Measurements from ENCODE around the gene CLDND2.
"Not testable (repeated sequence)": the region's sequence is repeated elsewhere in the genome, so short reads cannot be mapped to it uniquely, and the experiment has no call there.

Gene CLDND2, protein sequence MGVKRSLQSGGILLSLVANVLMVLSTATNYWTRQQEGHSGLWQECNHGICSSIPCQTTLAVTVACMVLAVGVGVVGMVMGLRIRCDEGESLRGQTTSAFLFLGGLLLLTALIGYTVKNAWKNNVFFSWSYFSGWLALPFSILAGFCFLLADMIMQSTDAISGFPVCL

GRCh38 chr19:51368366-51369282, at the start of gene CLDND2:
Gene CLDND2 (minus strand): TSS chr19:51369003. CDS start chr19:51368577, 426 bp downstream.
- in situ Hi-C loops (cut with HindIII; ENCODE audit: low pct_unique_long_range_greater_than_20kb, low sequenced_read_pairs), result no loop called here
- no peak for TF ChIP-seq JUND (IDR thresholded peaks at IDR 0.05; ENCODE audit: low read depth)
- DNase-seq (ENCODE audit: low read depth in 1 of 2, low spot score in 1 of 2), result no peak

GRCh38 chr19:51417810-51418157, 49.0 kb upstream of the CLDND2 start:
- TF ChIP-seq JUND (IDR thresholded peaks at IDR 0.05; ENCODE audit: low read depth), result no peak
- in situ Hi-C loops (cut with HindIII; ENCODE audit: low pct_unique_long_range_greater_than_20kb, low sequenced_read_pairs), result no loop called here
- DNase-seq (ENCODE audit: low read depth in 1 of 2, low spot score in 1 of 2), result no peak

GRCh38 chr19:51417107-51417809, 48.5 kb upstream of the CLDND2 start, which contains the start of gene SIGLEC10:
Gene SIGLEC10 (minus strand): TSS chr19:51417642. CDS start chr19:51417581, 61 bp downstream.
- in situ Hi-C loops (cut with HindIII; ENCODE audit: low pct_unique_long_range_greater_than_20kb, low sequenced_read_pairs), result no loop called here
- DNase-seq (ENCODE audit: low read depth in 1 of 2, low spot score in 1 of 2), result no peak
- no peak for TF ChIP-seq JUND (IDR thresholded peaks at IDR 0.05; ENCODE audit: low read depth)

DNA sequence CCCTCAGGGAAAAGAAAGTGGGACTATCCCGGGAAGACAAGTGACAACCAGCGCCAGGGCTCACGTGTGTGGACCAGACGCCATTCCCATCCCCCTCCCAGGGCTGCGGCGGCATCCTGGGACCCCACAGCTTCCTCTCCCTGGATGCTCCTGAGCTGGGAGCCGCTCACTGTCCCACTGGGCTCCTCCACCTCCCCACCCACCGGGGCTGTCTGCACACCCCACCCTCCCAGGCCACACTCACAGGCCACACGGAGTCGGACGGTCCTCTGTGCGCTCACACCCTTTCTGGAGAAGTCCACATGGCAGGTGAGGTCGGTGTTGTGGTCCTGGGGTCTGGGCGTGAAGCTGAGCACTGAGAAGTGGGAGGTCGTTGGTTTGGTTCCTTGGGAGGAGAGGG, 47.6 kb upstream of the CLDND2 start:
- in situ Hi-C loops (cut with HindIII; ENCODE audit: low pct_unique_long_range_greater_than_20kb, low sequenced_read_pairs), result not testable (repeated sequence)

GRCh38 chr19:51415187-51415586, 46.4 kb upstream of the CLDND2 start:
- no peak for DNase-seq (ENCODE audit: low read depth in 1 of 2, low spot score in 1 of 2)
- TF ChIP-seq JUND (IDR thresholded peaks at IDR 0.05; ENCODE audit: low read depth), result no peak
- in situ Hi-C loops (cut with HindIII; ENCODE audit: low pct_unique_long_range_greater_than_20kb, low sequenced_read_pairs), result no loop called here

More for the DNA sequence above, 47.6 kb upstream of the CLDND2 start:
- not testable (repeated sequence) for DNase-seq (ENCODE audit: low read depth in 1 of 2, low spot score in 1 of 2)

- in situ Hi-C loops (cut with HindIII; ENCODE audit: low pct_unique_long_range_greater_than_20kb, low sequenced_read_pairs), result no loop called here
- no peak for DNase-seq (ENCODE audit: low read depth in 1 of 2, low spot score in 1 of 2)
- no peak for TF ChIP-seq JUND (IDR thresholded peaks at IDR 0.05; ENCODE audit: low read depth)
Observed at GRCh38 chr19:51410950-51411748, 42.3 kb upstream of the CLDND2 start.

GRCh38 chr19:51407511-51408131, 38.8 kb upstream of the CLDND2 start:
- peak in 1 of 2 experiments; percentile 55 for DNase-seq (ENCODE audit: low read depth in 1 of 2, low spot score in 1 of 2)
- in situ Hi-C loops (cut with HindIII; ENCODE audit: low pct_unique_long_range_greater_than_20kb, low sequenced_read_pairs), result no loop called here

DNA sequence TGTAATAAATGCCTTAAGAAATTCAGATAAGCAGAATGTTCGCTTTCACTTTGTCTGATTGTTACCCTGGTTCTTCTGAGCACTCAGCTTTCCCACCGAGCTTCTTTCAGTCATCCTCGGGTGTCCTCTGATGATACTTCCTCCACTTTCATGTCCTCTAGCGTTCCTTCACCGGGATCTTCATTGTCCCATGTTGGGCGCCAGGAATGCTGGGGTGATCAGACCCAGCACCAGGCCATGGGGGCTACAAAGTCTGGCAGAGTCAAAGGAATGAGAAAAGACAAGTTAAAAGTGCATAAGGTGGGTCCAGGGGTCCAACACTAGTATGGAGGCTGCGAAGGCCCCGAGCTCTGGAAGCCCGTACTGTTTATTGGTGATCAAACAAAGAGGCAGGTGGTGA, 33.3 kb upstream of the CLDND2 start:
- DNase-seq (ENCODE audit: low read depth in 1 of 2, low spot score in 1 of 2), result no peak
- in situ Hi-C loops (cut with HindIII; ENCODE audit: low pct_unique_long_range_greater_than_20kb, low sequenced_read_pairs), result no loop called here
- TF ChIP-seq JUND (IDR thresholded peaks at IDR 0.05; ENCODE audit: low read depth), result no peak

More at GRCh38 chr19:51407511-51408131, 38.8 kb upstream of the CLDND2 start:
- no peak for TF ChIP-seq JUND (IDR thresholded peaks at IDR 0.05; ENCODE audit: low read depth)

GRCh38 chr19:51399936-51400335, 31.1 kb upstream of the CLDND2 start:
- DNase-seq (ENCODE audit: low read depth in 1 of 2, low spot score in 1 of 2); in situ Hi-C loops (cut with HindIII; ENCODE audit: low pct_unique_long_range_greater_than_20kb, low sequenced_read_pairs): not testable (repeated sequence)

DNA sequence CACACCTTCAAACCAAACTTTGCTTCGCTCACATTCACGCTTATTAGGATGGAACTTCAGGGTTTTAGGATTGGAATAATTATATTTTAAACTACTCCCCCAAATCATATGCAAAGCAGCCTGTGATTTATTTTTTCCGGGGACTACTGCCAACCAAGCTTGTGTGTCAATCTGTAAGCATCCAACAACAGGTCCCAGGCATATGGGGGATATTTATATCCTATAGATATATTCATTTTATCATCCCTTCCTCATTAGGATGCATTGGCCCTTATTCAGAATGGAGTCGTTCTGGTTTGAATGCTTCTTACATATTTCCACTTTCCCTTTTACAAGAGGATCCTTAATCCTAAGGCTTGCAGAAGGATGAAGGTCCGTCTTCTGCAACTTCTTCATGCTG, 30.4 kb upstream of the CLDND2 start:
- in situ Hi-C loops (cut with HindIII; ENCODE audit: low pct_unique_long_range_greater_than_20kb, low sequenced_read_pairs), result no loop called here
- DNase-seq (ENCODE audit: low read depth in 1 of 2, low spot score in 1 of 2), result no peak
- TF ChIP-seq JUND (IDR thresholded peaks at IDR 0.05; ENCODE audit: low read depth), result no peak

GRCh38 chr19:51398096-51398704, 29.4 kb upstream of the CLDND2 start:
- TF ChIP-seq JUND (IDR thresholded peaks at IDR 0.05; ENCODE audit: low read depth), result no peak
- in situ Hi-C loops (cut with HindIII; ENCODE audit: low pct_unique_long_range_greater_than_20kb, low sequenced_read_pairs), result no loop called here
- DNase-seq (ENCODE audit: low read depth in 1 of 2, low spot score in 1 of 2), result peak; percentile 13 to 49

- in situ Hi-C loops (cut with HindIII; ENCODE audit: low pct_unique_long_range_greater_than_20kb, low sequenced_read_pairs); DNase-seq (ENCODE audit: low read depth in 1 of 2, low spot score in 1 of 2): not testable (repeated sequence)
Observed at GRCh38 chr19:51397453-51397852, 28.6 kb upstream of the CLDND2 start.
